Right hindlimb (tissue), 1 donor: ENCODE measurements around the gene SYT10.

Source experiments
- DNase-seq: peaks from one replicate; pipeline ENCODE4 v3.0.0-alpha.2; 2018

SYT10 gene

GRCh38 chr12:33330940-33331339 is 108.7 kb downstream of the SYT10 start:
- no peak for DNase-seq
